GM12874 (cell line): ENCODE data around the gene CCL4.

Source experiments
- TF ChIP-seq, protein P1 (sequence below): IDR thresholded peaks from 2 replicates; pipeline ENCODE4 v1.5.1; 2011; ENCODE audit warnings: low read depth, mild to moderate bottlenecking, control low read depth, low read length, moderate library complexity; ENCODE audit not compliant: insufficient read depth

Gene CCL4

GRCh38 chr17:36153895-36154610 is 50.4 kb downstream of the CCL4 start:
- TF ChIP-seq, protein P1, sequence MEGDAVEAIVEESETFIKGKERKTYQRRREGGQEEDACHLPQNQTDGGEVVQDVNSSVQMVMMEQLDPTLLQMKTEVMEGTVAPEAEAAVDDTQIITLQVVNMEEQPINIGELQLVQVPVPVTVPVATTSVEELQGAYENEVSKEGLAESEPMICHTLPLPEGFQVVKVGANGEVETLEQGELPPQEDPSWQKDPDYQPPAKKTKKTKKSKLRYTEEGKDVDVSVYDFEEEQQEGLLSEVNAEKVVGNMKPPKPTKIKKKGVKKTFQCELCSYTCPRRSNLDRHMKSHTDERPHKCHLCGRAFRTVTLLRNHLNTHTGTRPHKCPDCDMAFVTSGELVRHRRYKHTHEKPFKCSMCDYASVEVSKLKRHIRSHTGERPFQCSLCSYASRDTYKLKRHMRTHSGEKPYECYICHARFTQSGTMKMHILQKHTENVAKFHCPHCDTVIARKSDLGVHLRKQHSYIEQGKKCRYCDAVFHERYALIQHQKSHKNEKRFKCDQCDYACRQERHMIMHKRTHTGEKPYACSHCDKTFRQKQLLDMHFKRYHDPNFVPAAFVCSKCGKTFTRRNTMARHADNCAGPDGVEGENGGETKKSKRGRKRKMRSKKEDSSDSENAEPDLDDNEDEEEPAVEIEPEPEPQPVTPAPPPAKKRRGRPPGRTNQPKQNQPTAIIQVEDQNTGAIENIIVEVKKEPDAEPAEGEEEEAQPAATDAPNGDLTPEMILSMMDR, result no peak
